GM18861 (cell line): Measurements from ENCODE around the gene EIPR1.

Experiments
- ATAC-seq: cut with Tn5 transposase; IDR thresholded peaks from one replicate; pipeline ENCODE4 v1.9.1; 2021; ENCODE audit not compliant: unreplicated experiment

Gene EIPR1

GRCh38 chr2:3223080-3223923, 154.3 kb downstream of the EIPR1 start:
- peak; percentile 97 for ATAC-seq

GRCh38 chr2:3222636-3223035, 155.0 kb downstream of the EIPR1 start:
- peak; percentile 27 for ATAC-seq

DNA sequence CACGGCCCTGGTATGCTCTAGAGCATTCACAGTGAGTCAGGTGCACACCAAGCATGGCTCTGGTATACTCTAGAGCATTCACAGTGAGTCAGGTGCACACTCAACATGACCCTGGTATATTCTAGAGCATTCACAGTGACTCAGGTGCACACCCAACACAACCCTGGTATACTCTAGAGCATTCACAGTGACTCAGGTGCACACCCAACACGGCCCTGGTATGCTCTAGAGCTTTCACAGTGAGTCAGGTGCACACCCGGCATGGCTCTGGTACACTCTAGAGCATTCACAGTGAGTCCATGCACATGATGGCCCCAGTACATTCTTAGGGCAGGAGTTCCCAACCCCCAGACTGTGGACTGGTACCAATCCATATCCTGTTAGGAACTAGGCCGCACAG, 158.1 kb downstream of the EIPR1 start:
- ATAC-seq: no peak

- ATAC-seq: no peak
Measured at GRCh38 chr2:3217646-3218045, 160.0 kb downstream of the EIPR1 start.

DNA sequence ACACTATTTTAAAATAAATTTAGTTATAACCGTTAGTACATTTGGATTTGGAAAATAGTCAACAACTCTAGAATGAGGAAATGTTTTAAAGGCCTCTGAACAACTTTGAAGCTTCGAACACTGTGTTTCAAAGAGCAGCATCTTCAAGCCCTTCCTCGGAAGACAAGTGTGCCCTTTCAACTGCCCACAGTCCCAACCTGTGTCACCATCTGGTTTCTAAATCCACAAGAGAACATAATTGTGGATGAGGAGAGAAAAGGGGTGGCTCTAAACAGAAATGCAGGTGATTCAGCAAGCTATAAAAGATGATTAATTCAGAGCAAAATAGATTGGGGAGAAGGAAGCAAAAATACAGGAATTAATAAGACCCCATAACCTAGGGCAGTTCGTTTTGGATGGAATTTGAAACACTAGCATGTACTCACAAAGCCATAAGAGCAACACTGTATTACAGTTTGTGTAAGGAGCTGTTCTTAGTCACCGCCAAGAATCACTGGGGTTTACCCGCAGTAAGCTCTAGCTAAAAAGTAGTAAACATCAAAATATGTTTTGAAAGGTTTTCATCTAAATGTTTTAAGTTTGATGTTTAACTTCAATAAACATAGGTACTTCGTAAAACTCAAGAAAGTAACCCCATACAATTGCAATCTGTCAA, 160.7 kb downstream of the EIPR1 start:
- ATAC-seq: no peak

DNA sequence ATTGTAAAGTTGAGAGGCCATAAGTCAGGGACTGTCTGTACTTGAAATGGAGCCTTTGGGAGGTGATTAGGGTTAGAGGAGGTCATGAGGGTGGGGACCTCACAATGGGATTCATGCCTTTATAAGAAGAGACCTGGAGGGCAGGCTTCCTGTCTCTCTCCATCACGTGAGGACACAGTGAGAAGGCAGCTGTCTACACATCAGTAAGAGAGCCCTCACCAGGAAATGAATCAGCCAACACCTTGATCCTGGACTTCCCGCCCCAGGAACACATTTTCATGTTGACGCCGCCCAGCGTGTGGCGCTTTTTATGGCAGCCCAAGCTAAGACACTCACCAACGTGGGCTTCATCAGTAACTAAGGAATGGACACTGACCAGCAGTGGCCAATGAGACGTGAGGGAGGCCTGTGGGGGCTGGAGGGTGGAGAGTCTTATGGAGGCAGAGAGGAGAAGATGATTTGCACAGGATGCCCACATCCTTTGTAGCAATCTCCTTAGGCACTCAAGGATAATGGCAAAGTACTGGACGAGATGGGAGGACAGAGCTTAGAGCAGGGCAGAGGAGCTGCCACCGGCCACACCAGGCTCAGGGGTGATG, 162.7 kb downstream of the EIPR1 start:
- ATAC-seq: no peak

DNA sequence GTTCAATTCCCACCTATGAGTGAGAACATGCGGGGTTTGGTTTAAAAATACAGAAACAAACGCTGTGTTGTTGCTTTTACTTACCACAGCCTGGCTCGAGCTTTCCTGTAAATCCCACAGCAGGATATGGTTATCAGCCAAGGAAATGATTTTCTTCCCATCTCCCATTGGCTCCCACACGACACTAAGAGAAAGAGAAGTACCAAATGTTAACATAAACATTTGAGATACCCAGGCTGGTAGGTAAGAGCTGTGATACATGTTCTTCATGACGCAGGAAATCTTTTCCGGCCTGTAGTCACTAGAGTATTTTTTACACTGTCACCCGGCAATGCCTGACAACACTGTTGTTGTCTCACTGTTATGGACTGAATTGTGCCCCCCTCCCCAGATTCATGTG, 163.6 kb downstream of the EIPR1 start:
- no peak for ATAC-seq

- no peak for ATAC-seq
Measured at GRCh38 chr2:3212984-3213383, 164.6 kb downstream of the EIPR1 start.

DNA sequence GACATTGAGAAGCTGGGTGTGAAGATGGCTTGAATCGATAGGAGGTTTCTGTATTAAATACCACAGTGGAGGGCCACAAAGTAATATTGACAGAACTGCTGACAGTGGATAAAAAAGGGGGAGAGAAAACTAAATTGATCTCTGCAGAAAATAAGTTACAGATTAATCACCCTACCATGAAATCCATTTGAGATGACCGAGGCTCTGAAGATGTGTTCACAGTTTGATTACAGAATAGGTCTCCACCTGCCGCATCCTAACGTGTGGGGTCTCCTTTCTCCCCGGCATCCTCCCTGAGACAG, 165.6 kb downstream of the EIPR1 start:
- no peak for ATAC-seq

- no peak for ATAC-seq
Measured at GRCh38 chr2:3211256-3212060, 166.2 kb downstream of the EIPR1 start.

DNA sequence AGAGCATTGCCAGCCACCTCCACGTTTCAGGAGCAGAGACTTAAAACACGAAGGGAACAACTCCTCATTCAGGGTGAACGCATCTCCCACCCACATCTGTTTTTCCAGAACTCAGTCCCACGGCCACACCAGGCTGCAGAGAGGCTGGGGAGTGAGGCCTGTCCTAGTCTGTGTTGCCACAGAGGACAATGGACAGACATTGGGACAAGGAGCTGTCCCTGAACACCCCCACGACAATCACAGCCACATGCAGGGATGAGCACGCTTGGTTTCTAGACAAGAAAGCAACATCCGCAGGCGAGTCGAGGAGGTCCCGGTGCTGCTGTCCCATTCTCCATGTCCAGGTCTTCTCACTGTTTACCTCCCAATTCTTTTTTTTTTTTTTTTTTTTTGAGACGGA, 167.4 kb downstream of the EIPR1 start:
- ATAC-seq: no peak

DNA sequence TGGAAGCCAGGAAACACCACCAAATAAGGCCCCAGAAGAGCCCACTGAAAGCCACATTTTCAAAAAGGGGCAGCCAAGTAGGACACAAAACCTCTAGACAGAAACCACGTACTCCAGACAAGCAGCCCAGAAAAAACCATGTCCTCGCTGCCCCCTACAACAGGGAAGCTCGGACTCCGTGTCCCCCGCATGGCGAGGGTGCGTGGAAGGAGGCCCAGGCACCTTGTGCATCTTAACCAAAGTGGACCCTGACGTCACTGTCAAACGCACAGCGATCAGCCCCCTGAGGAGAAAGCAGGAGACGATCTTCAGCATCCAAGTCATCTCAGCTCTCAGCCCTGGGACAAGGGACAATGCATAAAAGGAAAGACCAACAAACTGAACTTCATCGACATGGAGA, 168.4 kb downstream of the EIPR1 start:
- ATAC-seq: no peak

DNA sequence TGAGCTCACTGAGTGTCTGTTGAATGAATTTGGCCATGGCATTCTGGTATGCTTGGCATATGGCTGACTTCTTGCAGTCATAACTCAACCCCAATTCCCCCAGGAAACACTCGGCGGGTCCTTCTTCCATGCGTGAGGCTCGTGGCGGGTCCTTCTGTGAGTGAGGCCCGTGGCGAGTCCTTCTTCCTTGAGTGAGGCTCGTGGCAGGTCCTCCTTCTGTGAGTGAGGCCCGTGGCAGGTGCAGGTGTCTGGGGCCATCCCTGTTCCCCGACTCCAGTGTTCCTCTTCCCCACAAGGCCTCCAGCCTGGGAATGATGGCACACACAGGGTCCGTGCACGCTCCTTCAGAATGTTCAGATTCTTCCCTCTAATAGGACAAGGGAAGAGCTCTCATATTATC, 169.0 kb downstream of the EIPR1 start:
- no peak for ATAC-seq

- no peak for ATAC-seq
Measured at GRCh38 chr2:3208179-3208578, 169.4 kb downstream of the EIPR1 start.

DNA sequence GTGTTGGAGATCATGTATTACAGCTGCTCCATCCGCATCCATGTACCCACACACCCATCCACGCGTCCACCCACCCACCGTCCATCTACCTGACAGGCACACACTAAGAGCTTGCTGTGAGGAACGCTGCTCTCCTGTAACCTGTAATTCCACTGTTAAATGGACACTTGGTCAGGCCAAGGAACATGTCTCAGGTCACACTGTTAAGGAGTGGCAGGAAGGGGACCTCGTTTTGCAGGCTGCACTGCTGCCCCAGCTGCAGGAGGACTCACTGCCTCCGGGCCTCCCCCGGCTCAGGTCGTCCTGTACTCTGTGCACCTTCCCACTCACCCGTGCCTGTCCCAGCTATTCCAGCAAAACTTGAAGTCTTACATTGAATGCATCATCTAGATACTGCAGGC, 170.5 kb downstream of the EIPR1 start:
- no peak for ATAC-seq

- ATAC-seq: no peak
Measured at GRCh38 chr2:3205845-3206244, 171.8 kb downstream of the EIPR1 start.

DNA sequence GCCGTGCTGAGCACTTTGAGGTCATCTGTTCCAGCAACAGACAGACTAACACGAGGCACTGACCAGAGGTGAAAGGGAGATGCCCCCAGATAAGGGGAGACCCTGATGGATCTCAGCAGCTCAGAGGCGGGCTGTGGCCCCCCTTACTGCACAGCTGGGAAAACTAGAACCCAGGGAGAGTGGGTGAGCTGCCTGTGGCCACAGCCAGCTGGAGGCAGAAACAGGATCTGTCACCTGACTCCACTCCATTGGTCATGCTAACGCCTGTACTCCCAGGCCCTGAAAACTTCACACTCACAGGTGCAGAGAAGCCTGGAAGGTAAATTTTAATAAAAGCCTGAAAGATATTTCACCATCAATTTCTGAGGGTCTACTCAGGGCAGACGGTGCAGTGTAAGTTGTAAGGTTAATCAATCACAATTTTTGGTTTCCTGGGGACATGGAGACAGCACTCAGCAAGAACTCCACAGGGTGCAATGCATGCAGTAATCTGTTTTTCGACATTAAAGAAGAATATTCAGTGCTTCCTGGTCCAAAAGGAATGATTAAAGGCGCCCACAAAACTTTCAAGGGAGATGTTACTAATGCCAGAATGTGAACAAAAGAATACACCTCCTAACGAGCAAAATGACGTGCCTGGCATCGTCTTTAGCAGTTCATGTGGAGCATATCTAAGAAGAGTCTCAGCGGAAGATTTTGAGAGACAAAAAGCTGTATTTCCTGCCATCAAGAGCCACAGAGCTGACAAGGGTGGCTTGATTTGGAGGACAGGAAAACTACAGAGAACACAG, 173.4 kb downstream of the EIPR1 start:
- no peak for ATAC-seq

GRCh38 chr2:3203497-3204019, 174.1 kb downstream of the EIPR1 start:
- no peak for ATAC-seq

DNA sequence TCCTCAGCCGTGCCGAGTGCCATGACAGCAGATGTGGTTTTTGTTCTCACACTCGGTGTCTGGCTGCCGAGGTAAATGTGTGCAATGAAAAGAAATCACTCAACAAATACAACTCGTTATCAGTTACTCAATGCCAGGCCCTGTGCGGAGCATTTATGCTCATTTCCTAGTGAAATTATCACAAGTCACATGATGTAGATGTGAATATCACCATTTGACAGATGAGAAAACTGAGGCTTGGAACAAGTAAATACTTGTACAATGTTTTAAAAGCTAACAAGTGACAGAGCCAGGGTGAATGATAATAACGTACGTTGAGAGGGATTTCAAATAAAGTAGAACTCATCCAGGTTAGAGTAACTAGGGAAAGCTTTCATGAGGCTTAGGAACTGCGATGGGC, 174.7 kb downstream of the EIPR1 start:
- no peak for ATAC-seq

- ATAC-seq: no peak
Measured at GRCh38 chr2:3201281-3201680, 176.3 kb downstream of the EIPR1 start.
